NCI-H2196 treated with DMSO at 0.1 percent for 48 hours (cell line): ENCODE results near the gene CACNB4.
"Not testable (repeated sequence)": the region's sequence is repeated elsewhere in the genome, so short reads cannot be mapped to it uniquely, and the experiment has no call there.

ENCODE experiments used
- DNase-seq: peaks from one replicate; lab custom pipeline; 2025; ENCODE audit not compliant: unreplicated experiment; lab: John Stamatoyannopoulos, UW

The CACNB4 gene

GRCh38 chr2:152024477-152024876, 74.4 kb downstream of the CACNB4 start:
- no peak for DNase-seq

GRCh38 chr2:152022090-152022489, 76.8 kb downstream of the CACNB4 start:
- no peak for DNase-seq

GRCh38 chr2:152021001-152021400, 77.8 kb downstream of the CACNB4 start:
- not testable (repeated sequence) for DNase-seq

GRCh38 chr2:152019732-152020131, 79.1 kb downstream of the CACNB4 start:
- no peak for DNase-seq

- DNase-seq = no peak
Measured at GRCh38 chr2:152016181-152017120, 82.4 kb downstream of the CACNB4 start.

GRCh38 chr2:152015552-152015951, 83.3 kb downstream of the CACNB4 start:
- DNase-seq = no peak

GRCh38 chr2:152012697-152013096, 86.1 kb downstream of the CACNB4 start:
- DNase-seq = no peak

- no peak for DNase-seq
Measured at GRCh38 chr2:152011724-152012123, 87.1 kb downstream of the CACNB4 start.

GRCh38 chr2:152005607-152006006, 93.2 kb downstream of the CACNB4 start:
- no peak for DNase-seq

GRCh38 chr2:152003283-152003682, 95.6 kb downstream of the CACNB4 start:
- DNase-seq = not testable (repeated sequence)

GRCh38 chr2:151999053-151999452, 99.8 kb downstream of the CACNB4 start:
- DNase-seq = peak; percentile 9

- no peak for DNase-seq
Measured at GRCh38 chr2:151996243-151997003, 102.4 kb downstream of the CACNB4 start.

- DNase-seq = no peak
Measured at GRCh38 chr2:151995161-151995557, 103.7 kb downstream of the CACNB4 start.

GRCh38 chr2:151994178-151994577, 104.7 kb downstream of the CACNB4 start:
- DNase-seq = not testable (repeated sequence)

- no peak for DNase-seq
Measured at GRCh38 chr2:151991010-151991409, 107.8 kb downstream of the CACNB4 start.

- DNase-seq = no peak
Measured at GRCh38 chr2:151989378-151989777, 109.5 kb downstream of the CACNB4 start.

GRCh38 chr2:151987484-151987883, 111.4 kb downstream of the CACNB4 start:
- no peak for DNase-seq

- no peak for DNase-seq
Measured at GRCh38 chr2:151984424-151985083, 114.3 kb downstream of the CACNB4 start.

- DNase-seq = no peak
Measured at GRCh38 chr2:151983221-151983620, 115.6 kb downstream of the CACNB4 start.

- no peak for DNase-seq
Measured at GRCh38 chr2:151981886-151982285, 117.0 kb downstream of the CACNB4 start.

GRCh38 chr2:151979694-151980093, 119.2 kb downstream of the CACNB4 start:
- no peak for DNase-seq
